ENCODE results near the gene DUSP12. TPM values are rescaled to one million over a fixed set of nuclear protein-coding genes. Genes with fewer than 3 reads are reported as not detected.

DUSP12 gene
- total and polyA plus RNA-seq, 9 of the 15 experiments (the other 6 are each of a cell fraction or from before 2014, with no cell fraction given), result 10.4 to 81.4 (median 43.6) TPM

- no peak for TF ChIP-seq CLOCK (CRISPR knock-in tag; IDR thresholded peaks at IDR 0.05; ENCODE audit: borderline replicate concordance)
- peak in 2 of 3 experiments; percentile 61 to 62 for TF ChIP-seq YY1 (IDR thresholded peaks at IDR 0.05; ENCODE audit: borderline replicate concordance in 1 of 3, control insufficient read depth in 1 of 3, extremely low read depth in 1 of 3, insufficient read depth in 3 of 3, insufficient read length in 1 of 3, insufficient replicate concordance in 2 of 3, low read depth in 1 of 3, low read length in 2 of 3)
- 0 out of 2 replicates have a peak, but pooled peaks have one; percentile 5 for TF ChIP-seq PTTG1 (tag; IDR thresholded peaks at IDR 0.05; ENCODE audit: low read depth)
- TF ChIP-seq RBFOX2 (IDR thresholded peaks at IDR 0.05; ENCODE audit: low read depth, low read length), result 0 out of 2 replicates have a peak, but pooled peaks have one; percentile 14
- TF ChIP-seq AFF1 (IDR thresholded peaks at IDR 0.05; ENCODE audit: low read depth in 1 of 2, partially characterized antibody in 2 of 2), result peak in 1 of 2 experiments; percentile 25
- TF ChIP-seq ARNT (IDR thresholded peaks at IDR 0.05), result peak in 1 of 2 experiments; percentile 44; a peak in 1 of 4 replicates
- peak; percentile 33; the same call in 1 of the 2 replicates for TF ChIP-seq GATA2 (CRISPR knock-in tag; IDR thresholded peaks at IDR 0.05)
- no peak for TF ChIP-seq ETV6 (IDR thresholded peaks at IDR 0.05; ENCODE audit: borderline replicate concordance in 1 of 2, low read depth in 2 of 2, low read length in 1 of 2)
- TF ChIP-seq ETV6 (CRISPR knock-in tag; IDR thresholded peaks at IDR 0.05; ENCODE audit: borderline replicate concordance), result no peak
- no peak for TF ChIP-seq KAT7 (CRISPR knock-in tag; IDR thresholded peaks at IDR 0.05; ENCODE audit: borderline replicate concordance)
- TF ChIP-seq EP400 (IDR thresholded peaks at IDR 0.05), result peak; percentile 49; the same call in 1 of the 2 replicates
- TF ChIP-seq FOXA3 (CRISPR knock-in tag; conservative IDR thresholded peaks at IDR 0.05 in 1 of 2, IDR thresholded peaks at IDR 0.05 in 1 of 2), result 0 out of 4 replicates have a peak, but pooled peaks of 1 of the 2 experiments have one; percentile 60
- TF ChIP-seq JUND (IDR thresholded peaks at IDR 0.05; ENCODE audit: borderline replicate concordance, low read depth, low read length), result peak; percentile 84
- TF ChIP-seq JUND (tag; IDR thresholded peaks at IDR 0.05; ENCODE audit: borderline replicate concordance, low read depth, low read length), result peak; percentile 60
- peak; percentile 70 for TF ChIP-seq CBFA2T3 (IDR thresholded peaks at IDR 0.05)
- peak; percentile 72; the same call in 1 of the 2 replicates for TF ChIP-seq SMARCA4 (IDR thresholded peaks at IDR 0.05)
- 0 out of 2 replicates have a peak, but pooled peaks have one; percentile 16 for TF ChIP-seq EP300 (IDR thresholded peaks at IDR 0.05; ENCODE audit: low read length)
- TF ChIP-seq POLR2H (tag; IDR thresholded peaks at IDR 0.05; ENCODE audit: low read depth), result 0 out of 2 replicates have a peak, but pooled peaks have one; percentile 8
- TF ChIP-seq FOXP1 (CRISPR knock-in tag; IDR thresholded peaks at IDR 0.05), result peak; percentile 70; the same call in 1 of the 2 replicates
These were observed 42.9 kb upstream of the DUSP12 start, which contains the start of gene FCRLA (continued) for GRCh38 chr1:161706482-161707347.
